WTC11 (cell line): ENCODE data around the gene NNT. TPM values are rescaled to one million over a fixed set of nuclear protein-coding genes. Genes with fewer than 3 reads are reported as not detected.

Experiments used
- ATAC-seq: fragments of 200-7000 bp; cut with Tn5 transposase; 2 replicates; pipeline ENCODE4 v1.10.0; 2021; ENCODE audit warnings: mild to moderate bottlenecking, moderate library complexity
- CTCF ChIA-PET: fragments of 300-600 bp; sonication (Branson Sonifier 250); formaldehyde crosslinking; loops from one replicate; lab custom pipeline; 2021; ENCODE audit warnings: antibody characterized with exemption; lab: Charles Lee
- POLR2A ChIA-PET: fragments of 350-600 bp; sonication (Branson Sonifier 250); formaldehyde crosslinking; loops from one replicate; lab custom pipeline; 2021; ENCODE audit warnings: antibody characterized with exemption; lab: Charles Lee
- DNase-seq: peaks from one replicate; pipeline ENCODE4 v3.0.0; 2021; ENCODE audit warnings: low spot score
- H3K27ac Mint-ChIP-seq: 2 replicates; pipeline ENCODE4 v1.8.0; 2021; ENCODE audit warnings: mixed read lengths
- H3K27me3 Mint-ChIP-seq: 2 replicates; pipeline ENCODE4 v1.8.0; 2021; ENCODE audit warnings: low read depth, mild to moderate bottlenecking, moderate library complexity, mixed read lengths
- H3K36me3 Mint-ChIP-seq: 2 replicates; pipeline ENCODE4 v1.8.0; 2021; ENCODE audit warnings: mixed read lengths
- H3K4me1 Mint-ChIP-seq: 2 replicates; pipeline ENCODE4 v1.8.0; 2022; ENCODE audit warnings: mixed read lengths
- H3K4me3 Mint-ChIP-seq: 2 replicates; pipeline ENCODE4 v1.8.0; 2021; ENCODE audit warnings: mild to moderate bottlenecking, moderate library complexity, mixed read lengths
- H3K9me3 Mint-ChIP-seq: 2 replicates; pipeline ENCODE4 v1.8.0; 2021; ENCODE audit warnings: mixed read lengths
- CBFB ChIP-seq: sonication (generic); formaldehyde crosslinking; IDR thresholded peaks from 2 replicates; pipeline ENCODE4 v1.8.1; 2022; ENCODE audit warnings: mild to moderate bottlenecking, low read depth, missing genetic modification reagents
- E2F1 ChIP-seq: sonication (generic); formaldehyde crosslinking; IDR thresholded peaks from 2 replicates; pipeline ENCODE4 v1.8.0; 2022; ENCODE audit warnings: mild to moderate bottlenecking, missing genetic modification reagents
- E2F5 ChIP-seq: sonication (generic); formaldehyde crosslinking; IDR thresholded peaks from 2 replicates; pipeline ENCODE4 v1.8.1; 2022; ENCODE audit warnings: mild to moderate bottlenecking, moderate library complexity, missing genetic modification reagents
- ERG ChIP-seq: fragments of 250-450 bp; sonication (Bioruptor Pico); IDR thresholded peaks from 2 replicates; pipeline ENCODE4 v1.8.0; 2021; ENCODE audit warnings: mild to moderate bottlenecking
- ESRRA ChIP-seq: sonication (generic); formaldehyde crosslinking; IDR thresholded peaks from 2 replicates; pipeline ENCODE4 v1.8.1; 2022; ENCODE audit warnings: mild to moderate bottlenecking, missing genetic modification reagents, borderline replicate concordance
- FOXK1 ChIP-seq: sonication (generic); formaldehyde crosslinking; IDR thresholded peaks from 2 replicates; pipeline ENCODE4 v1.8.0; 2022; ENCODE audit warnings: mild to moderate bottlenecking, moderate library complexity, missing genetic modification reagents
- GRHL2 ChIP-seq: fragments of 250-450 bp; sonication (Bioruptor Pico); IDR thresholded peaks from 2 replicates; pipeline ENCODE4 v1.8.0; 2022; ENCODE audit warnings: mild to moderate bottlenecking, moderate library complexity; ENCODE audit not compliant: insufficient replicate concordance, severe bottlenecking
- GTF2I ChIP-seq: fragments of 250-450 bp; sonication (Bioruptor Pico); conservative IDR thresholded peaks from 2 replicates; pipeline ENCODE4 v1.4.0; 2021; ENCODE audit warnings: mild to moderate bottlenecking
- HMGA2 ChIP-seq: fragments of 250-450 bp; sonication (Bioruptor Pico); IDR thresholded peaks from 2 replicates; pipeline ENCODE4 v1.4.0; 2021; ENCODE audit warnings: mild to moderate bottlenecking, moderate library complexity
- IRF2 ChIP-seq: sonication (generic); formaldehyde crosslinking; IDR thresholded peaks from 2 replicates; pipeline ENCODE4 v1.8.0; 2022; ENCODE audit warnings: low read depth, missing genetic modification reagents, borderline replicate concordance
- MAX ChIP-seq: sonication (generic); formaldehyde crosslinking; IDR thresholded peaks from 2 replicates; pipeline ENCODE4 v1.8.0; 2022; ENCODE audit warnings: mild to moderate bottlenecking, missing genetic modification reagents
- MYBL2 ChIP-seq: sonication (generic); formaldehyde crosslinking; IDR thresholded peaks from 2 replicates; pipeline ENCODE4 v1.8.1; 2023; ENCODE audit warnings: mild to moderate bottlenecking, moderate library complexity, missing genetic modification reagents
- PREB ChIP-seq: sonication (generic); formaldehyde crosslinking; IDR thresholded peaks from 2 replicates; pipeline ENCODE4 v1.8.1; 2022; ENCODE audit warnings: mild to moderate bottlenecking, missing genetic modification reagents, moderate library complexity, borderline replicate concordance
- SP1 ChIP-seq: sonication (generic); formaldehyde crosslinking; conservative IDR thresholded peaks from 2 replicates; pipeline ENCODE4 v1.8.1; 2022; ENCODE audit warnings: missing genetic modification reagents
- TP53 ChIP-seq: sonication (generic); formaldehyde crosslinking; IDR thresholded peaks from 2 replicates; pipeline ENCODE4 v1.8.1; 2023; ENCODE audit warnings: mild to moderate bottlenecking, missing genetic modification reagents
- USF2 ChIP-seq: sonication (generic); formaldehyde crosslinking; IDR thresholded peaks from 2 replicates; pipeline ENCODE4 v1.8.1; 2023; ENCODE audit warnings: mild to moderate bottlenecking, missing genetic modification reagents, moderate library complexity
- ZMAT4 ChIP-seq: fragments of 250-450 bp; sonication (Bioruptor Pico); IDR thresholded peaks from 2 replicates; pipeline ENCODE4 v1.9.0; 2021; ENCODE audit warnings: mild to moderate bottlenecking
- ZNF232 ChIP-seq: sonication (generic); formaldehyde crosslinking; IDR thresholded peaks from 2 replicates; pipeline ENCODE4 v1.8.0; 2022; ENCODE audit warnings: mild to moderate bottlenecking, missing genetic modification reagents
- ZNF263 ChIP-seq: sonication (generic); formaldehyde crosslinking; IDR thresholded peaks from 2 replicates; pipeline ENCODE4 v1.8.1; 2022; ENCODE audit warnings: low read depth, mild to moderate bottlenecking, moderate library complexity, missing genetic modification reagents
- ZNF425 ChIP-seq: fragments of 250-450 bp; sonication (Bioruptor Pico); conservative IDR thresholded peaks from 2 replicates; pipeline ENCODE4 v1.9.0; 2021; ENCODE audit warnings: mild to moderate bottlenecking
- total RNA-seq: library from RNA; stranded (reverse); gene quantifications from 3 replicates; pipeline ENCODE4 v1.2.3, GENCODE V29; 2021

The NNT gene
- total RNA-seq, 1 experiment from 2014 or later = 37.6 TPM

GRCh38 chr5:43699910-43700309, 96.9 kb downstream of the NNT start (continued):
- TF ChIP-seq ZNF232 (no peak), ERG (no peak), E2F1 (CRISPR knock-in tag) (no peak), PREB (CRISPR knock-in tag) (no peak), MAX (no peak)

- DNase-seq = no peak
- peaks cover 20% of the 10 kb centered on the region for H3K36me3 Mint-ChIP-seq
- H3K4me1 Mint-ChIP-seq = no peaks in the 10 kb centered on the region
- H3K9me3 Mint-ChIP-seq = peaks cover 22% of the 10 kb centered on the region
- ChIA-PET POLR2A (no interaction called here), CTCF (interaction anchor here (1.4 kb wide), 1 partner anchor 69 kb away, joined by 4 read pairs; no protein-coding TSS in a partner anchor)
- H3K27me3 Mint-ChIP-seq = no peaks in the 10 kb centered on the region
- no peak overlapping the region for H3K27ac Mint-ChIP-seq
- H3K4me3 Mint-ChIP-seq = no peak overlapping the region
- ATAC-seq = no peak
- TF ChIP-seq ZMAT4 (CRISPR knock-in tag) (no peak), USF2 (no peak), SP1 (CRISPR knock-in tag) (no peak), CBFB (CRISPR knock-in tag) (no peak), GTF2I (CRISPR knock-in tag) (no peak), ZNF425 (no peak), ESRRA (no peak), ZNF263 (CRISPR knock-in tag) (no peak), E2F5 (no peak), FOXK1 (no peak), MYBL2 (CRISPR knock-in tag) (no peak), IRF2 (CRISPR knock-in tag) (no peak), E2F1 (CRISPR knock-in tag) (no peak), TP53 (no peak), GRHL2 (CRISPR knock-in tag) (no peak), HMGA2 (no peak)
Observed at GRCh38 chr5:43700601-43701000, 97.6 kb downstream of the NNT start.
